Testis (tissue), 3 donors: Measurements from ENCODE around the gene LHFPL5. TPM values are rescaled to one million over a fixed set of nuclear protein-coding genes. Genes with fewer than 3 reads are reported as not detected.

Experiments
- DNase-seq: peaks from one replicate; pipeline ENCODE4 v3.0.0-alpha.2; 2019
- H3K27ac ChIP-seq, 2 donors: fragments of 200-600 bp; sonication (generic); one replicate each; pipeline ENCODE4 v1.5.1; 2019
- H3K27me3 ChIP-seq: fragments of 200-600 bp; sonication (generic); one replicate; pipeline ENCODE4 v1.5.1; 2019
- H3K36me3 ChIP-seq: fragments of 200-600 bp; sonication (generic); one replicate; pipeline ENCODE4 v1.5.1; 2017; ENCODE audit warnings: low read depth; ENCODE audit errors: missing control alignments
- H3K4me1 ChIP-seq: fragments of 200-600 bp; sonication (generic); one replicate; pipeline ENCODE4 v1.5.1; 2019
- H3K4me3 ChIP-seq, 2 donors: fragments of 200-600 bp; sonication (generic); one replicate each; pipeline ENCODE4 v1.5.1; 2017 to 2019
- H3K9me3 ChIP-seq: fragments of 200-600 bp; sonication (generic); one replicate; pipeline ENCODE4 v1.5.1; 2017
- CTCF ChIP-seq, 3 experiments: fragments of 450-650 bp in 2 of 3; fragments of 200-600 bp in 1 of 3; sonication (generic) in 1 of 3; IDR thresholded peaks; one replicate each; pipeline ENCODE4 v1.5.1; 2016 to 2019; ENCODE audit warnings: antibody characterized with exemption in 3 of 3, mild to moderate bottlenecking in 2 of 3, moderate library complexity in 1 of 3
- POLR2A ChIP-seq: fragments of 450-650 bp; IDR thresholded peaks from one replicate; pipeline ENCODE4 v1.6.1; 2017; ENCODE audit warnings: antibody characterized with exemption, mild to moderate bottlenecking, moderate library complexity
- WGBS, 2 donors: methylation state at CpG; one replicate each; pipeline ENCODE4 v1.1.5; 2018; 5-methylcytosine and 5-hydroxymethylcytosine counted together
- intact Hi-C: fragments of 100-400 bp; cut with DNase I; formaldehyde crosslinking; loops from one replicate; pipeline ENCODE4 v1.15.1; 2023; ENCODE audit warnings: low total_unique reads
- polyA plus RNA-seq: library from polyadenylated mRNA; stranded (reverse); fragments of 350-450 nt; fragmentation: Illumina TruSeq; extraction: RNeasy Lipid Tissue Mini Kit (QIAGEN cat#74804); gene quantifications from one replicate; pipeline ENCODE4 v1.2.3, GENCODE V29; 2014; ENCODE audit warnings: low read depth, low replicate concordance; ENCODE audit not compliant: insufficient read depth
- total RNA-seq, 2 donors: library from RNA; depleted of rRNA; stranded (reverse); fragments of >200 nt; gene quantifications; one replicate each; pipeline ENCODE4 v1.2.3, GENCODE V29; 2016

The LHFPL5 gene
- total and polyA plus RNA-seq, 3 donors from 2014 or later: 0.24 to 0.50 TPM; not detected in 1

- WGBS, 2 donors: 73 to 76% methylated on average over 4 of the region's 4 CpGs
- Histone ChIP-seq H3K9me3 (no peaks in the 10 kb centered on the region), H3K4me3 (no peak overlapping the region), H3K36me3 (no peaks in the 10 kb centered on the region), H3K27ac (no peak overlapping the region), H3K27me3 (no peaks in the 10 kb centered on the region), H3K4me1 (no peaks in the 10 kb centered on the region)
- intact Hi-C loops: no loop called here
- no peak for TF ChIP-seq POLR2A
- TF ChIP-seq CTCF (IDR thresholded peaks at IDR 0.05): no peak
- DNase-seq: no peak
Observed at GRCh38 chr6:35769211-35769610, 35.9 kb upstream of the LHFPL5 start.

- intact Hi-C loops: no loop called here
- H3K27ac ChIP-seq: no peak overlapping the region
- DNase-seq: no peak
- WGBS, 2 donors: 59 to 62% methylated on average over 4 to 5 of the region's 5 CpGs
- H3K27me3 ChIP-seq: no peaks in the 10 kb centered on the region
- H3K4me3 ChIP-seq: no peak overlapping the region
- TF ChIP-seq CTCF (IDR thresholded peaks at IDR 0.05): no peak
- TF ChIP-seq POLR2A: no peak
- no peaks in the 10 kb centered on the region for H3K4me1 ChIP-seq
- no peaks in the 10 kb centered on the region for H3K9me3 ChIP-seq
- H3K36me3 ChIP-seq: no peaks in the 10 kb centered on the region
Observed at GRCh38 chr6:35771343-35771627, 33.9 kb upstream of the LHFPL5 start.

GRCh38 chr6:35774116-35774794 is 30.9 kb upstream of the LHFPL5 start:
- Histone ChIP-seq H3K4me1 (peaks cover 5% of the 10 kb centered on the region), H3K27me3 (no peaks in the 10 kb centered on the region), H3K4me3 (no peak overlapping the region), H3K36me3 (no peaks in the 10 kb centered on the region), H3K27ac (no peak overlapping the region), H3K9me3 (no peaks in the 10 kb centered on the region)
- TF ChIP-seq POLR2A: no peak
- no peak for TF ChIP-seq CTCF (IDR thresholded peaks at IDR 0.05)
- DNase-seq: no peak
- intact Hi-C loops: no loop called here
- WGBS, 2 donors: 69 to 79% methylated on average over 11 of the region's 11 CpGs

- no peaks in the 10 kb centered on the region for H3K9me3 ChIP-seq
- DNase-seq: no peak
- no peaks in the 10 kb centered on the region for H3K36me3 ChIP-seq
- intact Hi-C loops: no loop called here
- no peak overlapping the region for H3K27ac ChIP-seq
- no peak overlapping the region for H3K4me3 ChIP-seq
- TF ChIP-seq CTCF (IDR thresholded peaks at IDR 0.05) (no peak), POLR2A (no peak)
- WGBS, 2 donors: 69 to 71% methylated on average over 6 of the region's 6 CpGs
- H3K27me3 ChIP-seq: no peaks in the 10 kb centered on the region
- H3K4me1 ChIP-seq: peaks cover 5% of the 10 kb centered on the region
Observed at GRCh38 chr6:35775031-35775430, 30.1 kb upstream of the LHFPL5 start.
